ENCODE results near the gene RASGEF1C. TPM values are rescaled to one million over a fixed set of nuclear protein-coding genes. Genes with fewer than 3 reads are reported as not detected.

RASGEF1C gene
- polyA plus RNA-seq, 1 donor: 4.9 TPM

DNA sequence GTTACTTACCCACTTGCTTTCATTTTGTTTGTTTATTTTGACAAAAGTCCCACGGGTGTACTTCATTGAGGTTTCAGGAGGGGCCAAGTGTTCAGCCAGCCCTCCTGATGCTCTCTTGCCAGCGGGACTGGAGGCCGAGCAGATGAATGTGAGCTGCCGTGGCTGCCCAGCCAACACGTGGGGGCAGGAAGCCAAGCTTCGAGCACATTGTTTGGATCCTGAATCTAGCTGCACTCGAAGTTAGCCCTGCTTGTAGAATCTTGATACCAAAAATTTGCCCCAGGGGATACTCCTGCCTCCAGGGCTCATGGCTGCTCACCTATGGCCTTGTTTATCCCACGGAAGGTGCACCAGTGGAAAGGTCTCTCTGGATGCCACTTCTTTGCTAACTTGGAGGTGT is 49.3 kb downstream of the RASGEF1C start:
- DNase-seq: no peak

DNA sequence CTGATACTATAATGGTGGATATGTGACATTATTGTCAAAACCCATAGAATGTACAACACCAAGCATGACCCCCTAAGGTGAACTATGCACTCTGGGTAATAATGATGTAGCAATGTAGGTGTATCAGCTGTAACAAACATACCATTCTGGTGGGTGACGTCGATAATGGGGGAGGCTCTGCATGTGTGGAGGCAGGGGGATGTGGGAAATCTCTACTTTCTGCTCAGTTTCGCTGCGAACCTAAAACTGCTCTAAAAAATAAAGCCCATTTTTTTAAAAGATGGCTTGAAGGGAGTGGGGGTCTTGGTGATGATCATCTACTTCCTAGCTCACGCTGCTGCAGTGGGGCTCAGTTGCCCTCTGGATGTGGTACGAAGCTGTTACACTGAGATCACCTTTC is 51.1 kb downstream of the RASGEF1C start:
- no peak for DNase-seq

DNA sequence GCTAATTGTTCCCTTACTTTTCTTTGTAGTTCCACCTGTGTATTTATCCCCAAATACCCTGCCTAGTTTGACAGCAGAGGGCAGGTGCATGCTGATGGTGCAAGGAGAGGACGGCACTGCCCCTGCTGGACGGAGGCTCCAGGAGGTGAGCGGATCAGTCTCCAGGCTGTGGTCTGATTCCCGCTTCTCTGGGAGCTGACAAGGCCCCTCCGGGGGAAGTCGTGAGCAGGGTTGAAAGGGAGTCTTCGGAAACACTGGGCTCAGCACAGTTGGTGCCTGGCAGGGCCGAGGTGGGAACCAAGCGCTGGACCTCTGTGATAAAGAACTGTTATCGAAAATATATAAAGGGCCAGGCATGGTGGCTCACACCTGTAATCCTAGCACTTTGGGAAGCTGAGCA is 52.9 kb downstream of the RASGEF1C start:
- no peak for DNase-seq

DNA sequence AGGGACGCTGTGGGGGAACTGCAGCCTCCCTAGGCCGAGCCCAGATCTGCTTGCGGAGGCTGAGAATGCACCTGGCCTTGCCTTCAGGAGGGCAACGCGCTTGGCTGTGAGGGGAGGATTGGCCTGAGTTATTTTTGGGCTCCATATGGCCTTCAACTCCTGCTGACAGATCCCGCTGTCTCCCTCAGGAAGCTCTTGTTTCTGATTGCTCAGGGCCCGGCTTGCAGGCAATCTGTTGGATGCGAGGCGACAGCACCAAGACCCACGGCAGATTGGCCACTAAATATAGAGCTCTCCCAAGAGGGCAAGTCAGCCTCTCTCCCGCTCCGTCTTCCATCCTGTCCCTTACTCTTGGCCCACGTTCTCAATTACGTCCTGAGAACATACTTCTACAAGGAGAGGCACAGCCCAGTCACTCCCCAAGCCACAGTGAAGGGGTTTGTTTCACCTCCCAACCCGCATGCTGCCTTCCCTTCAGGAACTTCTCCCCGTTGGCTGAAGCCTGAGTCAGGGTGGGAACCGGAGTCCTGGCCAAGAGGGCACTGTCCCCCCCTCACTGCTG is 53.6 kb downstream of the RASGEF1C start:
- DNase-seq: no peak

DNA sequence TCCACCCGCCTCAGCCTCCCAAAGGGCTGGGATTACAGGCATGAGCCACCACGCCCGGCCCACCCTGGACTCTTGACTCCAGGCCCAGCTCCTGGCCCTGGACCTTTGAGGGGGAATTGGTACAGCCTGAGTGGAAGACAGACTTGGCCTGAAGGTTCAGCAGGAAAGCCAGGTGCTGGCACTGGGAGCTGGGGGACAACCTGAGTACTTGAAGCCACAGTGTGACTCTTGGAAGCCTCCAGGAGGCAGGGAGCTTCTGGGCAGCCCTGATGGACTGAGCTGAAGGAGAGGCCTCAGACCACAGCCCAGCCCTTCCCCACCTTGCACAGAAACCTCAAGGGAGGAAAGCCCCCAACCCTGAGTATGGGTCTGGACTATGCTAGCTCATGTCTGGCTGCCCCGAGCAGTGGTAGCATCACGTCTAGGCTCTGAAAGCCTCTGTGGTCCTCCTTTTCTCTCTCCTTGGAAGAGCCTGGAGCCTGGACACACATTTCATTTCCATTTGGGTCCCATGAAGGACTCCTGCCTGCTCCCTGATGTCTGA is 54.1 kb downstream of the RASGEF1C start:
- no peak for DNase-seq

DNA sequence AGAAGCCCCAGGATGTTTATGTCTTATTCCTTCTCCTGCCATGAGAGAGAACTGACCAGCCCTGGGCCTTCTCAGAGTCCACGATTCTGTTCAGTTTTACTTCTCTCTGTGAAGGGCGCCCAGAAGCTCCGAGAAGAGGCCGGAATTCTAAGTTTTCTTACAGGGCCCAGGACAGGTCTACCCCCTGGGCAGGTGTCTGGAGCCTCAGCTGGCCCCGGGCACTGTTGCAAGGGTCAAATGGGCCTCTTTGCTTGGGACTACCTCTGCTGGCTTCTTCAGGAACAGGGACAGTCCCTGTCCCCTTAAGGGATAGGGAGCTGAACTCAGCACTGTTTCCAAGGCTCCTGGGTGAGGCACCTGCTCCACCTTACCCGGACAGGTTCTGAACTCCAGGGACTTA is 55.0 kb downstream of the RASGEF1C start:
- no peak for DNase-seq

DNA sequence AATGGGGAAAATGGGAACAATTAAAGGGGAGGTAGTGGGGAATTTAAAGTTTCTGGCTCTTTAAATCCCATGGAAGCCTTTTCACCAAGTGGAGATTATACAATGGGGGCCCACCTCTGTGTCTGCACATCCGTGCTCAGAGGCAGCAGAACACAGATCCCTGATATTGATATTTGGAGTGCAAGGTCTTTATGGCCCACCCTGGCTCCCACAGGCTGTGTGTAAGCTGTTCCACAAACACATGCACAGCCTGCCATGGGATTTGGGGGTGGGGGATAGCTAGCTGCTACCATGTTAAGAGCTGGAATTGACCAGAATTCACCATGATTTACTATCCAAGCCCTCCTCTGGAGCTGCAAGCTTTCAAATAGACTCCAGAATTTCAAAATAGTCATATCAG is 55.9 kb downstream of the RASGEF1C start:
- DNase-seq: no peak

DNA sequence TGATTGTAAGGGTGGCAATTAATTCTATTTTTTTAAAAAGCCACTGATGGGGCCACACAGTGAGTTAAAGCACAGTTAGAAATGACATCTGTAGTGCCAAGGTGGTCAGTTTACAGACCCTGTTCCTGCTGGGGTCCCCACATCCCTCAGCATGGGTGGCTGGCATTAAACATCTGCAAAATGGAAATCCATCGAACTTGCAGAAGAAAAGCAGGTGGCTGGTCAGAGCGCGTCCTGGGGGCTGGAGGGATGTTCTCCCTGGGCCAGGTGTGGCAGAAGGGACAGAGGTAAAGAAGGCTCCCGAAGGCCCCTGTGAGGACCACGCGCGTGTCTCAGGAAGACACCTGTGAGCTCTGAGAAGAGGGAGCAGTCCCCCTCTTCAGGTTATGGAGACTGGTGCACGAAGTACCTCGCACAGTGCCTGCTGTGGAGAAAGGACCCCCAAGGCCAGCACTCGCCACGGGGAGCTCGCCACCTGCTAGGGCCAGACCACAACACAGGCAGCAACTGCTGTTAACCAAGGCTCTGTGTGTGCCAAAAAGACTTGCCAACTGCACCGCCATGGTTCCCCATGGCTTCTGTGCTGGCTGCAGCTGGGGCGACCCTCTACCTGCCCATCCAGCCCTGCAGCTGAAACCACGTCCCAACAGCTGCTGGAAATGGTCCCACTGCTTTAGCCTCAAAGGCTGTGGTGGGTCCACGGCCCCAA is 65.2 kb downstream of the RASGEF1C start:
- no peak for DNase-seq

DNA sequence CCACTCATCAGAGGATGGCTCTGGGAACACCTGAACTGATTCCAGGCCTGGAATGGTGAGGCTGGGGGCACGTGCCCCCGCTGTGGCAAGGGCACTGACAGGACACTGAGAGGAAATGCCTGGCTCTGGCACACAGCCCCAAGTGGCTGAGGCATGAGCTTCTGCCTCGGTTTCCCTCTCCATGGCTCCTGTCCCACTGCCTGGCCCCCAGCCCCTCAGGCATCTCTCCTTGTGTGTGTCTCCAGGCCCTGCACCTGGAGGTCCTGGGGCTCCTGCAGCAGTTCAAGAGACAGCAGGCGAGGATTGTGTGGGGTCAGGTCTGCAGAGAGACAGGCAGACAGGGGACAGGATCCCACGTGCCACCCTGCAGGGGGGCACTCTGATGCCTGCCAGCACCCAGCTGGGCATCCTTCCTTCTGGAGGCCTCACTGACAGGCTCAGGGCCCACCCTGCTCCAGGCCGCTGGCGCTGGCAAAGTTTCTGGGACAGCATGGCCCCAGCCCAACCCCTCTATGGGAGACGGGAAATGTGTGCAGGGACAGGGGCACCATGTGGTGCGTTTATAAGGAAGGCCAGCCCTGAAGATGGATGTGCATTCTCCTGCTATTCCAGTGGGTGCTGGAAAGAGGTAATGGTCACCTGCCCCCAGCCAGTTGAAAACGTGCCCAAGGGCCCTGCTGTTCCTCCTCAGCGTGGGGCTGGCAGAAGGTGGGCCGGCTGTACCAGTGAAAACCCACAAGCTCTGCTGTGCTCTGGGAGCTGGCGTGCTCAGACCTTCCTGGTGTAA is 66.0 kb downstream of the RASGEF1C start:
- DNase-seq: no peak

DNA sequence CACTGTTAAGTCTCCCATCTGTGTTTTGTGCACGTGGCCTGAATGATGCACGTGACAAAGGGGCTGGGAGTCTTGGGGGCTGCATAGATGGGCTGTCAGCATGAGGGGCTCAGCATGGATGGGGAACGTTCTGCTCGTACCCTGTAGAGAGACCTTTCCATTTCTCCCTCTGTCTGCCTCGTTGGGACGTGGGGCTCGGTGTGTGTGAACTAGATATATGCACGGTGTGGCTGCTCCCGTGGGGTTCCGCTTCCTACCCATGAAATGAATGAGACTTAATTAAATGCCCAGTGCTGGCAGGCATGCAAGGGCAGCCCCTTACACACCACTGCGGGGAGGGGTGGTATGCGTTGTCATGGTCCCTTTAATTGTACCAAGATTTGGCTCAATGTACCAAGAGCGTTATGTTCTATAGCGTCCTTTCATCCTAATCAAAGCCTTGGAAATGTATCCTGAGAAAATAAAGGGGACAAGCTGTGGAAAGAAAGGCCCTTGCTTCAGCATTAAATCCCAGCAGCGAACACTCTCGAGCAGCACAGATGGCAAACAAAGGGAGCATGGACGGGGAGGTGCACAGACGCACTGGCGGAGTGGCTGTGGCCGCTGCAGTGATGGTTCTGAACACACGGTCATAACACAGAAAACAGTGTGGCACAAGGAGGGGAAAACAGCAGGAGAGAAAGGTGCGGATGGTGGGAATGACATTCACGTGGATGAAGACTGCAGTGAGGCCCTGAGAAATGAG is 66.8 kb downstream of the RASGEF1C start:
- no peak for DNase-seq

DNA sequence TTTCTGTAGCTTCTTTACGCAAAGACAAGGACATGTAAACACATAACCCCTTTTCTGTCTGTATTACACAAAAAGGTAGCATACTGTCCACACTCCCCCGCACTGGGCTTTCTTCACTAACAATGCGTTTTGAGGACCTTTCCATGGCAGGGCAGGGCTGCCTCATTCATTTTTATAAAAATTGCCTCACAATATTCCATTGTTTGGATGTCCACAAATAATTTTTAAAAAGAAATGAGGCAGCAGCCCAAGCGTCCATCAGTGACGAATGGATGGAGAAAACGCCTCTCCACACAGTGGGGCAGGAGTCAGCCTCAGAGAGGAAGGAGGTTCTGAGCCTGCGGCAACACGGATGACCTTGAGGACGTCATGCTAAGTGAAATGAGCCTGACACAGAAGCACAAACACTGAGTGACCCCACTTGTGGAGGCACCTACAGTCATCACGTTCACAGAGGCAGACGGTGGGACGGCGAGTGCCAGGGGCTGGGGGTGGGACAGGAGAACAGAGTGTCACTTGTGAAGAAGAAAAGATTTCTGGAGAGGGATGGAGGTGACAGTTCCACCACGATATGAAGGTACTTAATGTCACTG is 67.8 kb downstream of the RASGEF1C start:
- no peak for DNase-seq

DNA sequence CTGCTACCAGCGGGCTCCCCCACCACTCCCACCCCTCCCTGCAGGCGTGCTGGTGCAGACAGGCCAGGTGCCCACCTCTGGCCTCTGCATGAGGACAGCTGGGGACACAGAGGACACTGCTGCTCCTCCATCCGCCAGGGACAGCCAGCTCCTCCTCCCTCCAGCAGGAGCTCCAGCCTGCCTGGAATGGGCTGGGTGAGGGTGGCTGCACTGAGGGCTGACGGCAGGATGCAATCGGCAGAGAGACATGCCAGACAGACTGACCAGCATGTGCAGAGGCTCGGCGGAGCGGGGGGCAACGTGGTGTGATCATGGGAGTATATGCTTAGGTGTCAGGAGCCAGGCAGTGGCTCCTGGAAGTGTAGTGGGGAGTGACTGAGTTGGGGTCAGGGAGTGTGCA is 68.4 kb downstream of the RASGEF1C start:
- DNase-seq: no peak

DNA sequence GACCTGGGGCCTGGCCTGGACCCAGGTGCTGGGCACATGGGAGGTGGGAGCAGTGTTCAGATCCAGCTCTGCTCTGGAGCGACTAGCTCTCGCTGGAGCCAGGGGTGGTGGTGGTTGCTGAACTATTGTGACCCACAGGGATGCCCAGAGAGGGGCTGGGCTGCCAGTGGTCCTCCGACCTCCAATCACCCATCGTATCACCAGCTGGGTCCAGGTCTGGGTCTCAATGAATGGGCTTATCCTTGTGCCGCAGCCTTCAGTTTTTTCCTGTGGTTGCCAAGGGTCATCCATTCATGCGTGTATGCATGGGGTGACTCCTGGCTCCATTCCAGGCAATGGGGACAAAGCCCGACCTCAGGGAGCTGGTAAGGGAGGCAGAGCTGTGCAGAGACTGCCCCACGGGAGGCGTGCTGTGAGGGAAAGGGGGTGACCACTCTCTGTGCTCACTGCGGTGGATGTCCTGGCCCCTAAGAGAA is 68.9 kb downstream of the RASGEF1C start:
- DNase-seq: no peak

DNA sequence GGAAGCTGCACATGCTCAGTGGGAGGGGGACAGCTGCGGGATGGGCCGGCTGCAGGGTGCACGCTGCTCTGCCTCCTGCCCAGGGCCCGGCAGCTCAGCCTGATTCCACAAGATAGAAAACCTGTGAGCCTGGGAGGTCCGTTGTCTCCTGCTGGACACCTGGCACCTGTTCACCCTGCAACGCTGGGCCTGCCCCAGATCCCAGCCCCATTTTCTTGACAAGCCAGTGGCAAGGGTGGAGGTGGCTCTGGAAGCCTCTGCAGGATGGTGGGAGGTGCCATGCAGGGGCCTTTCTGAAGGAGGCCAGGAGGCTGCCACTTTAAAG is 69.3 kb downstream of the RASGEF1C start:
- no peak for DNase-seq

DNA sequence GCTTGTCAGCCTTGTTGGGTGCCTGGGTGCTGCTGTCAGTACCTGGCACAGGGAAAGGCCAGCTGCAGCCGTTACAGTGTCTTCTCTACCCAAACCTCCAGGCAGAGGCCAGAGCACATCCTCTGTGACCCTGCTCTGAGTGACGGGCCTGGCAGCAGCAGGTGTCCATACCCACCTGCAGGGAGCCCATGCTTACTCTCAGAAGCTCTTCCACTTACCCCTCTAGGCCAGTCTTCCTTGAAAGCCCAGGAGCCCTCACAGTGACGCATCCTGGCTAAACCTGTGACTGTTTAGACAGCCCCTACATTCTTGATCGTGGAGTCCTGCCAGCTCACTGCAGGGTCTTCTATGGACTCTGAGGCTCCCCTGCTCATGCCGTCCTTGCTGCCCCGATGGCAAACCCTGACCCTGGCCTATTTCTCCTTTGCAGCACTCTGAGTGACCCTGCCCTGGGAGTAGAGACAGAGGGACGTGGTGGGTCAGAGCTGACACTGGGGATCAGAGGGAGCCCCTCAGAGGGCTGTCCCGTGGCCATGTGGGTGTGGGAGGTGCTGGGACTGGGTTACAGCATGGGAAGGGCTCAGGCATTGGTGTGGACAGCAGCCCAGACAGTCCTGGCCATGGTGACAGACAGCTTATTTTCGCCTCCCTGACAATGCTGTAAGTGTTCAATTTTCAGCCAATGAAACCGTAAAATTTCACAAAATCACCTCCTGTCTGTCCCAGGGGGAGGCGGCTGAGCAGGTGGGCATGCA is 69.9 kb downstream of the RASGEF1C start:
- no peak for DNase-seq

DNA sequence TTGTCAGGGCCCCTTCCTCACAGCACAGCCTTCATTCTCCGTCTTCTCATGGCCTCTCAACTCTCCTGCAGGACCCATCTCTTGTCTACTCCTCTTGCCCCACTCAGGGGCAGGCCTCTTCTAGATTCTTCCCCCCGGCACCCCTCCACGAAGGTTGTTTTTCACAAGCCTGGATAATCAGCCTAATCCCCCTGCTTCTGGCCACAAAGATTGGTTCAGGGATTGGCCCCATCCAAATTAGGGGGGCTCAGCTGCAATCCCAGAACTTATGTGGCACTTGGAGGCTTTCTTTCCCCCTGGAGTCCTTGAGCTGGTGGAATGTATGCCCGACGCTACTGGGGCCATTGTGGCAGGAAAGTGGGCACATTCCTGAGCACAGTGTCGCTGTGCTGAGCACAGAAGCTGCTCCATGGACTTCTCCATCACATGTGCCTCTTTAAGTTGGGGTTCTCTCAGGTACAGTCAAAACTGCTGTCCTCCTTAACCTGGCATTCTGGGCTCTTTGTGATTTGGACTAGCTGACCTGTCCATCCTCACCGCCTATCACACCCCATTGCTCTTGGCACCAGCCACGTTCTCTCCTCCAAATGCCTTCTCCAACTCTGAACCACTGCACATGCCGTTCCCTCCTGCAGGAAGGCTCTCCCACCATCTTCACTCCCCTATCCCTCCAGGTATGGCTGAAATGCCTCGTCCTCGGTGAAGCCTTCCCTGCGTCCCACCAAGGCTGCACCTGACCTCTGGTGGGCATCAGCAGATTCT is 70.6 kb downstream of the RASGEF1C start:
- DNase-seq: no peak

DNA sequence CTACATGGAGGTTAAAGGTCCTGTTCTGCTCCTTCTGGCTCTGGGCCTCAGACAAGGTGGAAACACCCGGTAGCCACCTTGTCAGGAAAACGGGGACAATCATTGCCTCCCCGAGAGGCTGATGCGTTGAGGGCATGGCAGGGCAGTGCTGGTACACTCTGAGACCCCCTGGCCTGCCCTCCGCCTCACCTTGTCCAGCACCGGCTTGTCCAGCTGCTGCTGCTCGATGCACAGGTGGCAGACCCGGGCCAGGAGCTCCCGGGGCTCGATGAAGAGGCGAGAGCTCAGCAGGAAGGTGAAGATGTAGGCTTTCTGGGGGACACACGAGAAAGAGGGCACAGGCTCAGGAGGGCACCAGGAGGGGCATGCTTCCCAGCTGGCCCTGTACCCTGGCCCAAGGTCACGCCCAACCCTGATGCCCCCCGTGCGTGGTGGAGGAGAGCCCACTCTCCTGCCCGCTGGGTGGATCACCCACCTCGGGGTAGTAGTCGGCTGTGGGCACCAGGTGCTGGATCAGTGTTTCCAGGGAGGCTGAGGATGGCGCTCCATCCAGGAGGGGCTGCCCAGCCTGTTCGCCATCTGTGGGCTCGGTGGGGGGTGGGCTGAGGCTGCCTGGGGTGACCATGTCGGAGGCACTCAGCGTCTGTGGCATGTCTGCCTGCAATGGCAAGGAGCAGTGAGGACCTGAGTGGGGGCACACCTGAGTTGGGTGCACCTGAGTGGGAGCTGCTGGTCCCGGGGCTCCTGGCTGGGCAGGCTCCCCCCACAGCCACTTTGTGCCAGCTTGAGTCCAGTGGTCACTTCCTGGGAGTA is 71.4 kb downstream of the RASGEF1C start:
- DNase-seq: no peak

DNA sequence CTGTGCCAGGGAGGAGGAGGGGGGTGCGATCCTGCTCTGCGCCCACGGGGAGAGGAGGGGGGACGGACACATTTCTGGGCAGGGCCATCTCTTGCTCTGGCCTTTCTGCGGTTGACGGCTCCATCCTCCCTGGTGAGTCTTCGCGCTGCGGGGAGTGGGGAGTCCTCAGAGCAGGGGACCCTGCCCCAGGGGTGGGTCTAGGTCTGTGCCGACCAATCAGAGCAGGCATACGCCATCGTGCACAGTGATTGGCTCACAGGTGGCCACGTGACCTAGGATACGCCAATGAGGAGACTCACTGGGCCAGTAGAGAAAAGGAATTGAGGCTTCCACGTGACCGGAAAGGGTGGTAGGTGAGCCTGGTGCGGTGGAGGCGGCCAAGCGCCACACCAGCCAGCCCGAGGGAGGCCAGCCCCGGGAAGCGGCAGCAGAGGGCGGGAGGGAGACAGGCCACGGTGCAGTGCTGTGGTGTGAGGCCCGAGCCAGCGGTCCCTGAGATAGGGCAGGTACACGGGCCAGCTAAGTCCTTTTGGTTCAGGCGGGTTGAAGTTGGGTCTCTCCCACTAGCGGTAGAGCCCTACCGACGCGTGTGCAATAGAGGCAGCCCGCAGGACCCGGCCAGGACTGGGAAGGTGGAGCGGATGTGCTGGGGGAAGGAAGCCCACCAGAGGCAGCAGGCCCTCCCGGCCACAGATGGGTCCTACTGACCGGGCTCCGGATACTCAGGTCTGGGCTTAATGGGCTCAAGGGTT is 72.2 kb downstream of the RASGEF1C start:
- no peak for DNase-seq

DNA sequence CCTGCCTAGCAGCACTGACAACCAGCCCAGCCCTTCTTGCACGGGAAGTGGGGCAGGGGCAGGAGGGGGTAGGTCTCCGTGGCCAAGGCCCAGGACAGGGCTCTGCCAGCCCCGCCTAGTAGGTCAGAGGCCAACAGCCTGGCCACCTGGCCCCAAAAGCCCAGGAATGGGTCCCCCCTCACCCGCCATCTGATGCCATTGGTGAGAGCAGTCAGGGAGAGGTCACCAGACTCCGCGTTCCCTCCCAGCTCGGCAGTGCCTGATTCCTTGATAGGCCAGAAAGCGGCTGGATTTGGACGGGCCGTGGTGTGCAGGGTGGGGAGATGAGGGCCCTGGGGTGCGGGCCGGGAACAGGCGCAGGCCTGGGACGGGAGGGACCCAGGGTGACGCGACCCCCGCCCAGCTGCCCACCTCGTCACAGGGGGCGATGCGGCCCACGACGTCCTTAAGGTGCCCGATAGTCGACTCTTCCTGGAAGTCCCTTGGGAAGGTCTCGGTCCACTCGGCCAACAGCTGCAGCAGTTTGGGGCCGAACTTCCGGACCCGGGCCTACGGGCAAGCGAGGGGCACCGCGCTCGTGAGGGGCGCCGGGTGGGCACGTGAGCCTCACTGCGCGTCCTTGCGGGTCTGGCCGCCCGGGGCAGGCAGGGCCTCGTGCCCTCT is 72.9 kb downstream of the RASGEF1C start:
- no peak for DNase-seq

Measured in hindlimb muscle (tissue), 1 donor.